Left cardiac atrium (tissue), 4 donors: ENCODE measurements around the gene EIF4EBP2. TPM values are rescaled to one million over a fixed set of nuclear protein-coding genes. Genes with fewer than 3 reads are reported as not detected.

Experiments
- ATAC-seq, 2 donors: fragments of 200-7000 bp; cut with Tn5 transposase; one replicate each; pipeline ENCODE4 v1.9.1; 2020; ENCODE audit warnings: mild to moderate bottlenecking in 2 of 2, moderate library complexity in 2 of 2
- DNase-seq: peaks from one replicate; pipeline ENCODE4 v3.0.0-alpha.2; 2020
- intact Hi-C, 2 donors: fragments of 100-400 bp; cut with DNase I; formaldehyde crosslinking; loops; one replicate each; pipeline versions ENCODE4 v1.14.1 to v1.15.1; 2022 to 2023
- total RNA-seq, 2 donors: library from RNA; stranded (reverse); fragmentation: NEBNext Ultra II Directional; extraction: Animal tissue kit (Norgen Biotek cat#: 25700); gene quantifications; one replicate each; pipeline ENCODE4 v1.2.1, GENCODE V29; 2021
- donor health status: DM: no; HTN: yes; CAD: no.
- donor health status: DM: no; HTN: yes; CAD: no; lungs with severe emphysema.
- donor health status: DM: yes; HTN: yes; CAD: no.
- donor health status: Dilated cardiomyopathy.

EIF4EBP2 gene
- total RNA-seq, 2 donors from 2014 or later = 82.9 to 101 TPM

DNA sequence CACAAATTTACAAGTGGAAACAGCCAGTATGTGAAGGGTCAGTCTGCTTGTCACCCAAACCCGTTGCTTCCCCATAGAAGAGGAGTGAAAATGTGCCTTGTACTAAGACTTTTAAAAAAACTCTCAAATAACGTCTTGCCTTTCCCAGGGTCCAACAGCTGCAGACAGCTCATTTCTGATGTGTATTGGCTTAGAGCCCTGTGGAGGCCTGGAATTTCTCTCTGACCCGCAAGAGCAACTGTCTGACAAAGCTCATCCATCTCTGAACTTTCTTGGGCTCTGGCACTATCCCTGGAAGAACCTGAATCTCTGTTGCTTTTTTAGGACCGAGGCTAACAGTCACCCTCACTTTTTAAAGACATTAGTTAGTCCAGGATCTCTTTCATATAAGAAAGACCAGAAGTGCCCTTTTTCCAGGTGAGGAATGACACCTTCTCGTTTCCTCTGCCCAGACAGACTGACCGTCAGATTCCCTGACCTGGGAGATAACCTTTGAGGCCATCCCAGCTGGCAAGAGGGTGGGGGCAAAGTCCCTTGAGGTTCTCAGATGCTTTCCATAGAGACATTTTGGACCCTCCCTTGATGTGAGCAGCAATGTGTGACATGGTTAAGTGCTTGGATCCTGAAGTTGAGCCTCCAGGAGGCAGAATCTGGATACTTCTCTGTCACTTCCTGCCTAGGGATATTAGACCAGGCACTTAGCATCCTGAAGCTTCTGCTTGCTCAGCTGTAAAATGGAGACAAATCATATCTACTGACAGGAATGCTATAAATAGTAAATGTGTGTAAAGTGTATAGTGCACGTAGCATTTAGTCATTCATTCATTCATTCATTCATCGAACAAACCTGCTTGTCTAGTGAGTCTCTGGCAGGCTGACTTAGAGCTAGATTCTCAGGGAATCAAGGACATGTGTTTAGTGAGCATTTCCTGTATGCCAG lies 42.0 kb downstream of the EIF4EBP2 start:
- intact Hi-C loops = no loop called here
- ATAC-seq (peak; percentile 39 to 70), DNase-seq (no peak)

DNA sequence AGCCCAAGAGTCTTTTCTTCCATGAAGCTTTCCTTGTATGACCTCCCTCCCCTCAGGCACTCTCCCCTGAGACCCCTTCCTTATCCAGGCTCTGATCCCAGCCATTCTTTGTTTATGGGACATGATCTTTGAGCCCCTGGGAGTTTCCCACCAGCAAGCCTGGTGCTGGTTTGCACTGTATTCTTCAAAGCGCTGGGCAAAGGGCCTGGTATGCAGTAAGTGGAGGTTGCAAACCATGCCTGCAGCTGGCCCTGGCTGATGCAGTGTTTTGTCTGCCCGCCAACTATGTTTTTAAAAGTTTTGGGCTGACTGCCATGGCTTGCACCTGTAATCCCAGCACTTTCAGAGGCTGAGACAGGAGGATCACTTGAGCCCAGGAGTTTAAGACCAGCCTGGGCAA lies 44.3 kb downstream of the EIF4EBP2 start:
- ATAC-seq (no peak), DNase-seq (no peak)
- intact Hi-C loops = no loop called here

DNA sequence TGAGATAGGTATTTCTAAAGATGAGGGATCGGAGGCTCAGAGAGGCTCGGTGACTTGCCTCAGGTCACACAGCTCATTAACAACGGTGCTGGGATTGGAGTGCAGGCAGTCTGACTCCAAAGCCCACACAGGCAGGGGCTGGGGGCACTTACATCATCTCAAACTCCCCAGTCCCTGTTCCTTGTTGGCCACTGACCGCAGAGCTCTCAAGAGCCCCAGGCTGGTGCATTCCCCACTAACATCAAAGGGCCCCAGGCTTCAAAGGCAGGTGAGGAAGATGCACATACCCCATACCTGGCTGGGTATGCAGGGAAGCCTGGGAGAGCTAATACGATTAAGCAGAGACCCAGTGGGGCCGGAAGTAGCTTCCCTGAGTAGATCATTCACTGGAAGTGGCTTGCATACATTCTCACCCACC lies 51.3 kb downstream of the EIF4EBP2 start:
- DNase-seq = no peak
- intact Hi-C loops = loop anchor here in 1 of 2 donors (5.0 to 10.0 kb wide), 2 partner anchors 87 to 300 kb away; no protein-coding TSS in a partner anchor

DNA sequence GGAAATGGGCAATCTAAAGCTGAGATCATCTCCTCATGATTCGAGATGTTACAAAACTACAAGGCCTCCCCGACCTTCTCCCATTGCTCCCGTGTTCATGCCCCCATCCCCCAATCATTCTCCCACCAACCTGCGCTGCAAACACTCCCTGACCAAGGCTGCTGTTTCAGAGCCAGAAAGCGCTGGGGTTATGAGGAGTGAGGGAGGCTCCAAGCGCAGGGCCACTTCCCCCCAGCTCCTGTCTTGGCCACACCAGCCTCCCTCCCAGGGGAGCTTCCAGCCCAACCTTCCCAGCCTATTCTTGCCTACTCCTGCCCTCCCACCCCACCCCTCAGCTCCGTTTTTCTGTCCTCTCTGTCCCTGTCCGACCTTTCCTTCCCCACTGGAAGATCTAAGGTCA lies 52.2 kb downstream of the EIF4EBP2 start:
- DNase-seq (no peak), ATAC-seq (no peak)
- intact Hi-C loops = loop anchor here in 1 of 2 donors (5.0 to 10.0 kb wide), 2 partner anchors 86 to 299 kb away; no protein-coding TSS in a partner anchor

More for the DNA sequence above, 51.3 kb downstream of the EIF4EBP2 start:
- no peak for ATAC-seq

DNA sequence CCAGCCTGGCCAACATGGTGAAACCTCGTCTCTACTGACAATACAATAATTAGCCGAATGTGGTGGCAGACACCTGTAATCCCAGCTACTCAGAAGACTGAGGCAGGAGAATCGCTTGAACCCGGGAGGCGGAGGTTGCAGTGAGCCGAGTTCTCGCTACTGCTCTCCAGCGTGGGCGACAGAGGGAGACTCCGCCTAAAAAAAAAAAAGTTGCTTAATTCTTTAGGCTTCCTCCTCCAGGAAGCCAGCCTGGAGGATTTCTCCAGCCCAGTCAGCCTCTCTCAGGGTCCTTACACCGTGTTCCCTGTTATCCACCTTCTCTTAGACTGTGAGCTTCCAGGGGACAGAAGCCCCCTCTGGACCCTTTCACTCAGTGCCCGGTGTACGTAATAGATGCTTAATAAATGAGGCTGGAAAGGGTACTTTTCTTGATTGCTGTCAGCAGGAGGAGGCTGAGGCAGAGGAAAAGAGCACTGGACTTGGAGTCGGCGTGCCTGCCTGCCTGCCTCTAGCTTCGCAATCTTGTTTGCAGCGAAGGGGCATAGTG lies 53.9 kb downstream of the EIF4EBP2 start:
- DNase-seq (no peak), ATAC-seq (no peak)
- intact Hi-C loops = loop anchor here in 1 of 2 donors (5.0 to 10.0 kb wide), 2 partner anchors 84 to 297 kb away; no protein-coding TSS in a partner anchor

DNA sequence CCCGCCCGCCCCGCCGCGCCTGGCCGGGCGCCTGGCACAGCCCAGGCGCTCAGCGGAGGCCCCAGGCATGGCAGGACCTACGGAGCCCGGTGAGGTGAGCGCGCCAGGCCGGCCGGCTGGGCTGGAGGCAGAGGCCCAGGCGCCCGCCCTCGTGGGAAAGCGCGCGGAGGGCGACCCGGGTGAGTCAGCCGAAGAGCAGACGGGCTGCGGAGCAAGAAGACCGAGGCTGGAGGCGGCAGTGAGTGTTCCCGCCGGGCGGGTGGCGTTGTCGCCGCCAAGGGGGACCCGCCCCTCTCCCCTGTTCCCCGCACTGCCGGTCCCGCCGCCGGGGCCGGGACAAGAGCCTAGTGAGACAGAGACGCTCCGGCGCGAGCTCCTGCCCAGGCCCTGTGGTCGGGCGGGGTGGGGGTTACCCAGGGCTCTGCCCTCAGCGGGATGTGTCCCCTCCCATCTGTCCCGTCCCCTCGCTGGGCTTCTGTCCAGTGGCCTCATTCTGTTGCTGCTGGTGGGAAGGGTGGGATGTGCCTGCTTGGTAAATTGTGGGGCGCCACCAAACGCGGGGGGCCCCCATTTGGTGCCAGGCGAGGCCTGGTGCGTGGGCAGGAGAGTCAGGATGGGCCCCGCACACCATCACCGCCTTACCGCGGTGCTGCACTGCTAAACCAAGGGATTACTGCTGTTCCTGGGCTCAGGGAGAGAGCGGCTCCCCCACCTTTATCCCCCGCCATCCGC lies 54.5 kb downstream of the EIF4EBP2 start:
- DNase-seq = peak; percentile 88
- intact Hi-C loops = loop anchor here in 1 of 2 donors (5.0 to 10.0 kb wide), 2 partner anchors 84 to 296 kb away; no protein-coding TSS in a partner anchor
- ATAC-seq = peak; percentile 75 to 89

DNA sequence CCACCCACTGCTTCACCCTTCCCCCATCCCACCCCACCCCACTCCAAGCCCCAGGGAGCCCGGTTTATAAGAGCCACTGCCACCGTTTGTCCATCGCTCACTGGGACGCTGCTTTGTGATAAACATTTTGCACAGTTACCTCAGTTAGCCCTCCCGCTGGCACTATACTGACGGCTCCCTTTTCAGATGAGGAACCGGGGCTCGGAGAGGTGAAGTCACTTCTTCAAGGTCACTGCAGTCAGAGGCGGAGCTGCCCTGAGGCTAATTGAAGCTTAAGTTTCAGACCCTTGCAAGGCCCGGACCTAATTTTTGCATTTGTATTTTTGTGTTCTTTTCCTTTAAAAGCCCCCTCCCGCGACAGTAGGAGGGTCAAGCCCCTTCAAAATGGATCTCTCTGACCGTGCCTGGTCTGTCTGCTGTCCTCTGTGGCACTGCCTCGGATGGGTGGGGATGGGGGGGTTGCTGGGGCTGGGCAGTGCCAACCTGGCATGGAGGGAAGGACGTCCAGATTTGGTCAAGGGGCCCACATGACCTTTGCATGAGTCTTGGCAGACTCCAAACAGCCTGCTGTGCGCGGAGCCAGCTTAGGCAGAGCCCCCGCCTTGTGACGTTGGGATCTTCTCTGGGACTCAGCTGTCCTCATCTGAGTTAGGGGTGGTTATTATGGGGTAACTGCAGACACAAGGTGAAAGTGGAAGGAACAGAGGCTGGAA lies 55.3 kb downstream of the EIF4EBP2 start:
- peak; percentile 22 to 48 for ATAC-seq
- DNase-seq = no peak
- intact Hi-C loops = loop anchor here in 1 of 2 donors (5.0 to 10.0 kb wide), 2 partner anchors 83 to 296 kb away; no protein-coding TSS in a partner anchor

DNA sequence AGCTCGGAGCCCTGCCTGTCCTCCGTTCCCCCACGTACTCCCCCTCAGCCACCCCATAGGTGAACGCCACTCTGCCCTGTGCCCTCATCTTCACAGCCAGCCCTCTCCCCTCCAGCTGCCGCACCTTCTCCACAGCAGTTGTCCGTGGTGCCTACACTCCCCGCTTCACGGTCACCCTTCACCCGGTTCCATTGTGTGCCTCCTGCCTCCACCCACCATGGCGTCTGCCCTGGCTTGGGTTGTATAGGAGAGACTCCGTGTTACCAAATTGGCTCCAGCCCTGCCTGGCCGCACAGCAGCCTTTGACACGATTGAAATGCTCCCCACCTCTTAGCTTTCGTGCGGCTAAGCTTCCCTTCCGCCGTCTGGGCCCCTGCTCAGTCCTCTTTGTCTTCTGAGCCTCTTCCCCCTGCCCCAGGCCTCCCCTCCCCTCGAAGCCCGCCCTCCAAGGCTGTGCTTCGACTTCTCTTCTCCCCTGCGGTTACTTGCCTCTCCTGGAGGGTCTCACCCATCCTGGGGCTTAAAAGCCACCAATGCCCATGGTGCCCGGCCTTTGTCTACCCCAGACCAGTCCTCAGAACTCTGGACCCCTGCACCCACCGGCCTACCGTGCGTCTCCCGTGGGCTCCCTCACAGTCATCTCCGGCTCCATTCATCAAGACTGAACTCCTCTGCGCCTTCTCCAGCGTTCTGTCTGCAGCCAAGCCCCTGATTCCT lies 56.0 kb downstream of the EIF4EBP2 start:
- intact Hi-C loops = loop anchor here (5.0 to 10.0 kb wide), 3 partner anchors 82 to 297 kb away; no protein-coding TSS in a partner anchor
- ATAC-seq (no peak), DNase-seq (no peak)

DNA sequence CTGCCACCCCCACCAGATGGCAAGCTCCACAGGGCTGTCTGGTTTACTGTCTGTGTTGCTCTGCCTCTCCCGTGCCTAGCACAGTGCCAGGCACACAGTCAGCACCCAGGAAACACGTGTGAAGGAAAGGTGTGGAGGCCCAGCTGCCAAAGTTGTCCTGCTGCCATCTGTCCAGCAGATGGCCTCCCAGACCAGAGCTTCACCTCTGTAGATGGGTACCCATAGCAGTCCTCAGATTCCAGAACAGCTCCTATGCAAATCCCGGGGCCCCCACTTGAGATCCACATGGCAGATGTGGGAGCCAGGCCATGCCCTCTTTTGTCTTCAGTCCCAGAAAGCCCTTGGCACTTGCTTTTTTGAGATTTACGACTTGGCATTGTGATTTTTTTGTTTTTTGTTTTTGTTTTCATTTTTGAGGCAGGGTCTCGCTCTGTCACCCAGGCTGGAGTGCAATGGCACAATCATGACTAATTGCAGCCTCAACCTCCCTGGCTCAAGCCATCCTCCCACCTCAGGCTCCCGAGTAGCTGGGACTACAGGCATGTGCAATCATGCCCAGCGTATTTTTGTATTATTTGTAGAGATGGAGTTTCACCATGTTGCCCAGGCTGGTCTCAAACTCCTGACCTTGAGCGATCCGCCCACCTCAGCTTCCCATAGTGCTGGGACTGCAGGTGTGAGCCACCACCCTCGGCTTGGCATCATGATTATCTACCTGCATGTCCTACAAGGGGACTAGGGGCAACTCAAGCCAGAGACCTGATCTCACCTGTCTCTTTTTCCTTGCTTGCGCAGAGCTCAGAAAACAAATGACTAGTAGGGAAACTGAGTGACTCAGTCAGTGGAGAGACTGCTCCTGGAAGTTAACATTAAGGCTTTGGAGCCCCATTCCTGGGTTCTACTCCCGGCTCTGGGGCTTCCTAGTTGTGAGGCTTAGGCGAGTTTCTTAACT lies 57.7 kb downstream of the EIF4EBP2 start:
- DNase-seq (no peak), ATAC-seq (peak; percentile 34 to 46)
- intact Hi-C loops = loop anchor here in 1 of 2 donors (1.0 to 5.0 kb wide), 2 partner anchors 79 to 296 kb away; no protein-coding TSS in a partner anchor

DNA sequence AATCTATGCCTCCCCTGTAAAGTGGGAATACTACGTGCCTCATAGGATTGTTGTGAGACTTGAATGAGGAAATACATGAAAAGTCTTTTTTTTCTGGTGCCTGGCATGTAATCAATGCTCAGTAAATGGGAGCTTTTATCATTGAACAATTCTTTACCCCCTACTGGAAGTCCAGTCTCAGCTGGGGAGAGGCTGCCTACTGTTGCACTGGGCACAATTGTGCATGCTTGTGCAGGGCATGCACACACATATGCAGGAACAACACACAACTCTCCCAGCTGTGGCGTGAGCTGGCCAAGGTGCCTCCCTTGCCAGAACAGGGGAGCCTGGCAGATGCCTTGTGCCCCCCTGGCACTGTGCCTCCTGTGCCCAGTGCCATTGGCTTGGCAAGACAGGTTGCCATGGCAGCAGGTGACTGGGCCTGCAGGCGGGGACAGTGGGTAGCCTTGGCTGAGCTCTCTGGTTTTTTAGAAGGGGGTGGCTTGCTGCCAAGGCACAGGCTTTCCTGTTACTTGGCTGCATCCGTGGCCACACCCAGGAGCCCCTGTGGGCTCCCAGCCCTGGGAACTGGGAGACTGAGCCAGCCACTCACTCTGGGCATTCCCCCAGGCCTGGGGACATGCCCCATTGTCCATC lies 58.5 kb downstream of the EIF4EBP2 start:
- DNase-seq = peak; percentile 88
- peak; percentile 49 to 55 for ATAC-seq
- intact Hi-C loops = loop anchor here in 1 of 2 donors (5.0 kb wide), 1 partner anchor 295 kb away; no protein-coding TSS in a partner anchor

DNA sequence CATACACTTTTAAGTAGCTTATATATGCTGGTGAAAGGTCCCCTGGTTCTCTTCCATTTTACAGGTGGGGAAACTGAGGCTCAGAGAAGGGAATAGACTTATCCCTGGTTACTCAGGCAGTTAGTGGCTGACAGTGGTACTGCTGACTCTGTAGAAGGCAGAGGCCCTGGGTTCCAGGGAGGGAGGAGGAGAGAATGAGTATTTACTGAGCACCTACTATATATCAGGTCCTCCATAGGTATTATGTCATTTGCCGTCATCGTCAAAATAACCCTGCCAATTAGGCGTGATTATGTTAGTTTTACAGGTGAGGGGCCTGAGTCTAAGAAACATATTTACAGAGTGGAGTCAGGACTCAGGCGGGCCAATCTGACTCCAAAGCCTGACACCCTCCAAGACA lies 61.3 kb downstream of the EIF4EBP2 start:
- intact Hi-C loops = no loop called here
- ATAC-seq (no peak), DNase-seq (no peak)

DNA sequence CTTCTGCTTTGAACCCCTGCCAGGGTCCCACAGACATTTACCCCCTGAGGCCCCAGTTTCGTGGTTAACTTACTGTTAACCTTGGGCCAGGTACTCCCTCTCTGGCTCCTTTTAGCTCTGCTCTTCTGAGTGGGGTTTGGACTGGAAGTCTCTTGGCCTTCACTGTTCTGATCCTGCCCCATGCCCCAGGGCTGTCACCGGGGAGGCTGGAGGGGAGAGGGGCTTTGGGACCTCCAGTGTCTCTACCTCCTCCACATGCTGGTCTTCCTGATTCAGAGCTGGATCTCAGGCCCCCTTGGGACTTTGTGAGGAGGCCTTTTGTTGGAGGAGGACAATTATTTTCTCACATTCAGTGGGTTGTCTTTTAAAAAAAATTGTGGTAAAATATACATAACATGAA lies 61.9 kb downstream of the EIF4EBP2 start:
- DNase-seq (no peak), ATAC-seq (no peak)
- intact Hi-C loops = no loop called here

DNA sequence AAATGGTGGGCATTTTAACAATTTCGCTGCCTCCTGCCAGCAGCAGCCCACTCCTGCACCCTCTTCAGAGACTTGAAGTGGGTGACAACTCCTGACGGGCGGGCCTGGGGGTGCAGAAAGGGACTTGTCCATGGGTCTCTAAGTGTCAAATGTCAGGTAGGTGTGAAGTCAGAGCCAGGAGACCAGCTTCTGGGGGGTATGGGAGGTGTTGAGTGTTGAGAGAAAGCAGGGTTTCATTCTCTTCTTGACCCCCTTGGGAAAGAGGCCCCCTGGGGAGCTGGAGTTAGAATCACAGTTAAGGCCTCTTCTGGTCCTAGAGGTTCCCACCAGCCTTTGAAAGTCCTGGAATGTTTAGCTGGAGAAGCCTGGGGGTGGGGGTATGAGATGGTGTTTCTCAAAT lies 63.0 kb downstream of the EIF4EBP2 start:
- ATAC-seq (no peak), DNase-seq (no peak)
- intact Hi-C loops = no loop called here

DNA sequence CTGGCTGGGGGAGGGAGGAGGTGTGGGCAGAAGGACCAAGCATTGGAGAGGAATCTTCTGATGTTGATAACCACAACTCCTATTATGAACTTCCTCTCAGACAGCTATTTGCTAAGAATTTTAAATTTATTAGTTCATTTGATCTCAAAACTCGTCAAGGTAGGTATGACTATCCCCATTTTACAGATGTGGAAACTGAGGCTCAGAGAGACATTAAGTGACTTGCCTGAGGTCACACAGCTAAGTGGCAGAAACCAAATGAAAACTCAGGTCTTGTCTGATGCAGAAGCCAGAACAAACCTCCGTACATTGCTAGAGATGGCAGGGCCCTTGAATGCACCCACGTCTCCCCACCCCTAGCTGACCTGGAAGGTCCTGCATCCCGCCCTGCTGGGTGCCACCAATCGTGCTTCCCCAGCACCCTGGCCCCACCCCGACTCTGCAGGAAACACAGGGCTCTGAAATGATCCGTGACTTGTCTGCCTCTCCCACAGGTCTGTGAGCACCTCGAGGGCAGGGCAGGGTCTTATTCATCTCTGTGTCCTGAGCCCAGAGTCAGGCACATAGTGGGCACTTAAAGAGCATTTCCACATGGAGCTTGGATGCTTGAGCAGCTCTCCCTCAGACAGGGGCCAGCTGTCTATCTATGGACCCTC lies 69.0 kb downstream of the EIF4EBP2 start:
- intact Hi-C loops = no loop called here
- ATAC-seq (no peak), DNase-seq (no peak)

DNA sequence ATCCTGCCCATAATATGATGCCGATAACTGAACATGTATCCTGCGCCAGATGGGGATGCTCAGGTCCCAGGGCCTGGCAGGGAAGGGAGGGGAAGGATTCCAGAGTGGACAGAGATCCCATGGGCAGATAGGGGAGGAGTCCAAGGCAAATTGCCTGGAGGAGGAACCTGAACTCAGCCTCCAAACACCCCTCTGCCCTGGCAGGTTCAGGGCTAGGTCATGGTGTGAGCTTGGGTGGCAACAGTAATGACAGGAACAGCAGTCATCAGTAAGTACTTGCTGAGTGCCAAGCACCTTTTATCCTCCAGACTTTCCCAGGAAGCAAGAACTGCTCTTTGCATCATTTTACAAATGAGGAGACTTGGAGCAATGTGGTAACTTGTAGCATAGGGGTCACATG lies 70.8 kb downstream of the EIF4EBP2 start:
- DNase-seq (no peak), ATAC-seq (no peak)
- intact Hi-C loops = no loop called here

DNA sequence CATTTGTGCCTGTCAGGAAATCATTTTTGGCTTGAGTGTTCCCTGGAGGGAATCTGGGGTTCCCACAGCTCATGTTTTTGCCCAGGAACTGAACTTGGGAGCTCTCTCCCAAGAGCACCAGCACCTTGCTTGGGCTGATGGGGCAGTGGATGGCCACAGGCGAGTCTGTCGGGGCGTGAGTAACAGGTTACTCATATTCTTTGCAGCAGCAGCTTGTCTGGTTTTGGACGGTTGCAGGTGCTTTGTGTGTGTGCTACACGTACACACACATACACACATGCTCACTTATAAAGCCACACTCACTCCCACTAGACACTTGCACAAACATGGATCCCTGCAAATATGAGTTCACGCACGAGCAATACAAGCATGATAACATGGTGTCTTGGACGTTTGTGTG lies 71.7 kb downstream of the EIF4EBP2 start:
- intact Hi-C loops = no loop called here
- no peak for DNase-seq
- ATAC-seq = no peak
